Type B pancreatic cell (in vitro differentiated cells): ENCODE results near the gene CYFIP2. TPM values are rescaled to one million over a fixed set of nuclear protein-coding genes. Genes with fewer than 3 reads are reported as not detected.

ENCODE experiments used
- DNase-seq: peaks from one replicate; pipeline ENCODE4 v3.0.0; 2021; ENCODE audit warnings: mixed read lengths; ENCODE audit not compliant: unreplicated experiment; ENCODE audit errors: extremely low spot score
- H3K27ac Mint-ChIP-seq: 2 replicates; pipeline ENCODE4 v1.8.0; 2021; ENCODE audit warnings: mild to moderate bottlenecking, mixed read lengths
- H3K27me3 Mint-ChIP-seq: 2 replicates; pipeline ENCODE4 v1.8.0; 2021; ENCODE audit warnings: mixed read lengths
- H3K36me3 Mint-ChIP-seq: 2 replicates; pipeline ENCODE4 v1.8.0; 2021; ENCODE audit warnings: mixed read lengths
- H3K4me1 Mint-ChIP-seq: one replicate; pipeline ENCODE4 v1.8.0; 2021; ENCODE audit warnings: mixed read lengths; ENCODE audit not compliant: unreplicated experiment
- H3K4me3 Mint-ChIP-seq: 2 replicates; pipeline ENCODE4 v1.8.0; 2021; ENCODE audit warnings: mild to moderate bottlenecking, mixed read lengths
- H3K9me3 Mint-ChIP-seq: 2 replicates; pipeline ENCODE4 v1.8.0; 2021; ENCODE audit warnings: mixed read lengths
- total RNA-seq: library from RNA; stranded (reverse); gene quantifications from 2 replicates; pipeline ENCODE4 v1.2.1, GENCODE V29; 2021; ENCODE audit warnings: low replicate concordance
- TF ChIP-seq, protein P1 (sequence below): fragments of 200-600 bp; sonication (generic); conservative IDR thresholded peaks from 2 replicates; pipeline ENCODE4 v1.5.0; 2021; ENCODE audit warnings: antibody characterized with exemption, mild to moderate bottlenecking

Gene CYFIP2
- total RNA-seq, 1 donor from 2014 or later, result 61.4 TPM

DNA sequence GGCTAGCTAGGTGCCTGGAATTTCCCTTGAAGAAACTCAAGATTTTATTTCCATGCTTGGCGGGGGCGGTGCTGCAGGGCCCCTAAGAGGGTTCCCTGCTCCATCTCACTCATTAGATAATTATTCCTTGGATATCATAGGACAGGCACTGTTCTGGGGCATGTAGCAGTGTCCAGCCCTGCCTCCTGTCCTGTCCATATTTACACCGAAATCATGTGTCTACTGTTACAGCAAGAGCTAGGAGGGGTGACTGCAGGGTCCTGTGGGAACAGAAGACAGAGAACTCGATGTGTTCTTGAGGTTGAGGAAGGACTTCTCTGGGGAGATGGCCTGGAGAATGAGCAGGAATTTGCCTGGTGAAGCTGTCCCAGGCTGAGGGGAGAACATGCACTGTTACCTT, 96.6 kb downstream of the CYFIP2 start:
- Mint-ChIP-seq H3K4me3 (no peak overlapping the region), H3K27me3 (no peaks in the 10 kb centered on the region), H3K27ac (no peak overlapping the region), H3K36me3 (peaks cover 23% of the 10 kb centered on the region), H3K9me3 (no peaks in the 10 kb centered on the region), H3K4me1 (peaks cover 29% of the 10 kb centered on the region)
- no peak for DNase-seq
- TF ChIP-seq, protein P1, sequence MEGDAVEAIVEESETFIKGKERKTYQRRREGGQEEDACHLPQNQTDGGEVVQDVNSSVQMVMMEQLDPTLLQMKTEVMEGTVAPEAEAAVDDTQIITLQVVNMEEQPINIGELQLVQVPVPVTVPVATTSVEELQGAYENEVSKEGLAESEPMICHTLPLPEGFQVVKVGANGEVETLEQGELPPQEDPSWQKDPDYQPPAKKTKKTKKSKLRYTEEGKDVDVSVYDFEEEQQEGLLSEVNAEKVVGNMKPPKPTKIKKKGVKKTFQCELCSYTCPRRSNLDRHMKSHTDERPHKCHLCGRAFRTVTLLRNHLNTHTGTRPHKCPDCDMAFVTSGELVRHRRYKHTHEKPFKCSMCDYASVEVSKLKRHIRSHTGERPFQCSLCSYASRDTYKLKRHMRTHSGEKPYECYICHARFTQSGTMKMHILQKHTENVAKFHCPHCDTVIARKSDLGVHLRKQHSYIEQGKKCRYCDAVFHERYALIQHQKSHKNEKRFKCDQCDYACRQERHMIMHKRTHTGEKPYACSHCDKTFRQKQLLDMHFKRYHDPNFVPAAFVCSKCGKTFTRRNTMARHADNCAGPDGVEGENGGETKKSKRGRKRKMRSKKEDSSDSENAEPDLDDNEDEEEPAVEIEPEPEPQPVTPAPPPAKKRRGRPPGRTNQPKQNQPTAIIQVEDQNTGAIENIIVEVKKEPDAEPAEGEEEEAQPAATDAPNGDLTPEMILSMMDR, result no peak

DNA sequence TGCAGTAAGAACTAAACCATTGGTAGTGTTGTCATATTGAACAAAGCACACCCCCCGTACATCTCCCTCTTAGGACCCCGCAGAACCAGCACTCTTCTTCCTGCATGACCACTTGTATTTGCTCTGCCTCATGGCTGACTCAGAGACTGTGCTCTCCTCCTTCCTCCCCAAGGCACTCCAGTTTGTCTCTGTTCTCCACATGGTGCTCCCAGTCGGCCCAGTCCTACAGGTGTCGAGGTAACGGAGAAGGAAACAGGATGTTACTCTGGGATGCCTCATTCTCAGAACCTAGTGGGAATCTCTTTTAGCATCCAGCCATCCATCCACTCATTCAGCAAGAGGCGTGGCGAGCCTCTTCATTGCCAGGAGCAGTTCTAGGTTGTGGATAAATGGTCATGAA, 97.1 kb downstream of the CYFIP2 start:
- Mint-ChIP-seq H3K36me3 (peaks cover 23% of the 10 kb centered on the region), H3K27me3 (no peaks in the 10 kb centered on the region), H3K4me3 (no peak overlapping the region), H3K27ac (no peak overlapping the region), H3K4me1 (peaks cover 29% of the 10 kb centered on the region), H3K9me3 (no peaks in the 10 kb centered on the region)
- TF ChIP-seq, protein P1, result no peak
- no peak for DNase-seq

DNA sequence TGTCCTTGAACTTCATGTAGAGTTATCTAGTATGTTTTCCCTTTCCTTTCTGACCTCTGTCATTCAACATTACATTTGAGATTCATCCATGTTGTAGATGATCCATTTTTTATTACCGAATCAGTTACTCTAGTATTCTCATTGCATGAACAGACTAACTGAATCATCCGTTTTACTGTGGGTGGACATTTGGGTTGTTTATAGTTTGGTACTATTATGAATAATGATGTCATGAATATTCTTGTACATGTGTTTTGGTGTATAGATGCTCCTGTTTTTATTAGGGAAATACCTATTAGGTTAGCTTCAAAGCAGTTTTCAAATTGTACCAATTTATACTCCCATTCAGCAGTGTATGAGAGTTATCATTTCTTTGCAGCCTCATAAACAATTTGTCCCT, 99.8 kb downstream of the CYFIP2 start:
- no peaks in the 10 kb centered on the region for H3K27me3 Mint-ChIP-seq
- H3K4me1 Mint-ChIP-seq, result peaks cover 29% of the 10 kb centered on the region
- TF ChIP-seq, protein P1, result no peak
- peaks cover 14% of the 10 kb centered on the region for H3K36me3 Mint-ChIP-seq
- DNase-seq, result no peak
- no peak overlapping the region for H3K4me3 Mint-ChIP-seq
- no peak overlapping the region for H3K27ac Mint-ChIP-seq
- no peaks in the 10 kb centered on the region for H3K9me3 Mint-ChIP-seq

DNA sequence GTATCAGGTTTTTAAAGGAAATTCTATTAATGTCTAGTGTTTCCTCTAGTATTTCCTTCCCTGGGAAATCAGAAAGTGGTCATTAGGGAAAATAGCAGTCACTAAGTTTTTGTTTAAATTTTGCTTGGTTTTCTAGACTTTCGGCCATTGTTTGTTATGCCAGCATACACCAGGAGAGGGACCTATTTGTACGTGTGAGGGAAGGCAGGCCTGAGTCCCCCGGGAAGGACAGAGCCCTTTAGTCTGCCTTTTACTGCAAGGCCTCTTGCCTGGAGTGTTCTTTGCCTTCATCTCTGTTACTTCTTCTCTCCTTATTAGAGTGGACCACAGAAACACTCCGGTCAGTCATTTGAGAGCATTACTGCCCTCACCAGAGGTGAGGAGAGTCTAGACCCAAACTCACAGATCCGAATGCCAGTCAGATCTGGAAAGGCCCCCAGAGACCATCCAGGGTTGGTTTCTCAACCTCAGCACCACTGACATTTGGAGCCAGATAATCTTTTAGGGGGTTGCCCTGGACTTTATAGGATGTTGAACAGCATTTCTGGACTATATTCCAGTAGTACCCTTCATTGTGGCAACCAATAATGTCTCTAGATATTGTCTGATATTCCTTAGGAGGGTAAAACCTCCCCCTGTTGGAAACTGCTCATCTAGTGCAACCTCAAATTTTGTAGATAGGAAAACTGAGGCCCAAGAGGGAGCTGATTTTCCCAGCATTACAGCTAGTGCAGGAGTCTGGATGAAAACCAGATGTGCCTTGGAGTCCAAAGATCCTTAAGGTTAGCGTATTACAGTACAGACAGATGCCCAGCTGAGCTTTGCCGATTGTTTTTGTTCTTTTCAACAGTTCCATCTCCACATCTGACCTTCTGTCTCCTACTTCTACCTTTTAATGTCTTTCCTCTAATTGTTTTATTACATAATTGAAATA, 101.1 kb downstream of the CYFIP2 start:
- peaks cover 37% of the 10 kb centered on the region for H3K4me1 Mint-ChIP-seq
- TF ChIP-seq, protein P1, result peak; percentile 73

GRCh38 chr5:157369507-157369906, 103.6 kb downstream of the CYFIP2 start:
- Mint-ChIP-seq H3K4me1 (peaks cover 39% of the 10 kb centered on the region), H3K27ac (no peak overlapping the region), H3K36me3 (peaks cover 3% of the 10 kb centered on the region), H3K9me3 (no peaks in the 10 kb centered on the region), H3K27me3 (no peaks in the 10 kb centered on the region), H3K4me3 (no peak overlapping the region)
- no peak for DNase-seq
- TF ChIP-seq, protein P1, result no peak

More for the DNA sequence above, 101.1 kb downstream of the CYFIP2 start:
- Mint-ChIP-seq H3K27me3 (no peaks in the 10 kb centered on the region), H3K36me3 (peaks cover 14% of the 10 kb centered on the region), H3K4me3 (no peak overlapping the region), H3K9me3 (no peaks in the 10 kb centered on the region), H3K27ac (no peak overlapping the region)
- no peak for DNase-seq
